ENCODE results near the gene TBC1D23. TPM values are rescaled to one million over a fixed set of nuclear protein-coding genes. Genes with fewer than 3 reads are reported as not detected.
A peak's percentile ranks its signal among the peaks of the same experiment; 100 is the strongest.
"Not testable (repeated sequence)": the region's sequence is repeated elsewhere in the genome, so short reads cannot be mapped to it uniquely, and the experiment has no call there.

The TBC1D23 gene
- total RNA-seq, 4 donors from 2014 or later = 15.5 to 42.5 (median 34.5) TPM

- H3K36me3 ChIP-seq = no peaks in the 10 kb centered on the region
- H3K4me1 ChIP-seq = peaks cover 12 to 26% (median 13%) of the 10 kb centered on the region in 4 donors
- in situ Hi-C loops (cut with MboI; ENCODE audit: low pct_ligation_motif_present in 1 of 4, low pct_unique_long_range_greater_than_20kb in 1 of 4, low sequenced_read_pairs in 3 of 4) (loop anchor here in 1 of 4 donors (25.0 kb wide), 1 partner anchor 194 kb away; no protein-coding TSS in a partner anchor), intact Hi-C loops (cut with DNase I; ENCODE audit: low total_unique reads) (loop anchor here (10.0 kb wide), 1 partner anchor 192 kb away; no protein-coding TSS in a partner anchor)
- no peak overlapping the region for H3K27ac ChIP-seq
- no peak for DNase-seq
- no peak for TF ChIP-seq CTCF (IDR thresholded peaks at IDR 0.05)
- TF ChIP-seq POLR2A (IDR thresholded peaks at IDR 0.05) = no peak
- no peak for TF ChIP-seq EP300 (IDR thresholded peaks at IDR 0.05; ENCODE audit: low read depth)
- TF ChIP-seq POLR2AphosphoS5 (IDR thresholded peaks at IDR 0.05) = no peak
- no peaks in the 10 kb centered on the region for H3K9me3 ChIP-seq
- H3K27me3 ChIP-seq = no peaks in the 10 kb centered on the region
- H3K4me3 ChIP-seq = no peak overlapping the region
These were observed 4.1 kb upstream of the TBC1D23 start for GRCh38 chr3:100256731-100257151.

GRCh38 chr3:100257586-100257985, 3.2 kb upstream of the TBC1D23 start:
- Histone ChIP-seq H3K4me1 (peaks cover 18 to 35% (median 20%) of the 10 kb centered on the region in 4 donors), H3K27ac (no peak overlapping the region), H3K9me3 (no peaks in the 10 kb centered on the region), H3K27me3 (no peaks in the 10 kb centered on the region), H3K36me3 (no peaks in the 10 kb centered on the region), H3K4me3 (no peak overlapping the region)
- DNase-seq = no peak
- 86 to 100% methylated on average over 1 to 3 of the region's 3 CpGs for WGBS, 2 donors (ENCODE audit: low coverage in 1 of 2)
- TF ChIP-seq CTCF (IDR thresholded peaks at IDR 0.05) (no peak), POLR2A (IDR thresholded peaks at IDR 0.05) (no peak), EP300 (IDR thresholded peaks at IDR 0.05; ENCODE audit: low read depth) (no peak), POLR2AphosphoS5 (IDR thresholded peaks at IDR 0.05) (no peak)
- in situ Hi-C loops (cut with MboI; ENCODE audit: low pct_ligation_motif_present in 1 of 4, low pct_unique_long_range_greater_than_20kb in 1 of 4, low sequenced_read_pairs in 3 of 4) = loop anchor here in 1 of 4 donors (25.0 kb wide), 1 partner anchor 195 kb away; no protein-coding TSS in a partner anchor
- intact Hi-C loops (cut with DNase I; ENCODE audit: low total_unique reads) = loop anchor here (10.0 kb wide), 1 partner anchor 193 kb away; no protein-coding TSS in a partner anchor

- WGBS, 2 donors (ENCODE audit: low coverage in 1 of 2) = 36 to 47% methylated on average over 15 to 18 of the region's 18 CpGs
- H3K36me3 ChIP-seq = no peaks in the 10 kb centered on the region
- peak overlapping the region; percentile 93 to 96 (median 95) for H3K27ac ChIP-seq
- in situ Hi-C loops (cut with MboI; ENCODE audit: low pct_ligation_motif_present in 1 of 4, low pct_unique_long_range_greater_than_20kb in 1 of 4, low sequenced_read_pairs in 3 of 4) (loop anchor here in 1 of 4 donors (25.0 kb wide), 1 partner anchor 198 kb away; no protein-coding TSS in a partner anchor), intact Hi-C loops (cut with DNase I; ENCODE audit: low total_unique reads) (no loop called here)
- no peaks in the 10 kb centered on the region for H3K27me3 ChIP-seq
- DNase-seq = peak; percentile 25
- H3K4me3 ChIP-seq = peak overlapping the region in 3 of 4 donors; percentile 8 to 71 (median 41)
- peaks cover 23 to 50% (median 28%) of the 10 kb centered on the region in 4 donors for H3K4me1 ChIP-seq
- no peak for TF ChIP-seq POLR2AphosphoS5 (IDR thresholded peaks at IDR 0.05)
- TF ChIP-seq EP300 (IDR thresholded peaks at IDR 0.05; ENCODE audit: low read depth) = no peak
- TF ChIP-seq CTCF (IDR thresholded peaks at IDR 0.05) = peak in 1 of 5 experiments; percentile 24
- TF ChIP-seq POLR2A (IDR thresholded peaks at IDR 0.05) = no peak
- no peaks in the 10 kb centered on the region for H3K9me3 ChIP-seq
These were observed 609 bp upstream of the TBC1D23 start for GRCh38 chr3:100260081-100260684.

- WGBS, 2 donors (ENCODE audit: low coverage in 1 of 2) = 2 to 5% methylated on average over 11 of the region's 11 CpGs
- in situ Hi-C loops (cut with MboI; ENCODE audit: low pct_ligation_motif_present in 1 of 4, low pct_unique_long_range_greater_than_20kb in 1 of 4, low sequenced_read_pairs in 3 of 4) = loop anchor here in 1 of 4 donors (25.0 kb wide), 1 partner anchor 199 kb away; no protein-coding TSS in a partner anchor
- Histone ChIP-seq H3K27ac (peak overlapping the region; percentile 93 to 96 (median 95)), H3K4me3 (peak overlapping the region; percentile 71 to 87 (median 76)), H3K4me1 (peaks cover 23 to 61% (median 28%) of the 10 kb centered on the region in 4 donors), H3K36me3 (no peaks in the 10 kb centered on the region), H3K27me3 (no peaks in the 10 kb centered on the region), H3K9me3 (no peaks in the 10 kb centered on the region)
- DNase-seq = no peak
- intact Hi-C loops (cut with DNase I; ENCODE audit: low total_unique reads) = no loop called here
- TF ChIP-seq POLR2A (IDR thresholded peaks at IDR 0.05) (no peak), CTCF (IDR thresholded peaks at IDR 0.05) (no peak), EP300 (IDR thresholded peaks at IDR 0.05; ENCODE audit: low read depth) (no peak), POLR2AphosphoS5 (IDR thresholded peaks at IDR 0.05) (no peak)
These were observed 702 bp downstream of the TBC1D23 start for GRCh38 chr3:100261485-100261903.

GRCh38 chr3:100262925-100263324, 2.1 kb downstream of the TBC1D23 start:
- DNase-seq; H3K27me3 ChIP-seq; intact Hi-C loops (cut with DNase I; ENCODE audit: low total_unique reads); H3K9me3 ChIP-seq; H3K27ac ChIP-seq; H3K36me3 ChIP-seq; H3K4me3 ChIP-seq: not testable (repeated sequence)
- peaks cover 23 to 61% (median 28%) of the 10 kb centered on the region in 4 donors for H3K4me1 ChIP-seq
- WGBS, 2 donors (ENCODE audit: low coverage in 1 of 2) = 68 to 85% methylated on average over 8 to 11 of the region's 11 CpGs
- in situ Hi-C loops (cut with MboI; ENCODE audit: low pct_ligation_motif_present in 1 of 4, low pct_unique_long_range_greater_than_20kb in 1 of 4, low sequenced_read_pairs in 3 of 4) = loop anchor here in 1 of 4 donors (25.0 kb wide), 1 partner anchor 201 kb away; no protein-coding TSS in a partner anchor

All from transverse colon (tissue), 4 donors.